HepG2 (cell line): ENCODE data around the gene CHRNA7. TPM values are rescaled to one million over a fixed set of nuclear protein-coding genes. Genes with fewer than 3 reads are reported as not detected.

Source experiments
- ATAC-seq: fragments of 200-7000 bp; cut with Tn5 transposase; 3 replicates; pipeline ENCODE4 v1.9.1; 2020; ENCODE audit warnings: mild to moderate bottlenecking, moderate library complexity
- BruUV-seq: library from RNA; stranded (reverse); fragments of 400-500 nt; replicated peaks from 2 replicates; lab custom pipeline; 2021; lab: Mats Ljungman, UMichigan
- CTCF ChIA-PET: fragments of 300-600 bp; formaldehyde crosslinking; extraction: SDS; loops from one replicate; lab custom pipeline; 2021; ENCODE audit warnings: low total read pairs, inconsistent platforms, low intra/inter-chr PET ratio; lab: Yijun Ruan, JAX
- POLR2A ChIA-PET: fragments of 350-600 bp; sonication (Branson Sonifier 250); formaldehyde crosslinking; loops from one replicate; lab custom pipeline; 2020; ENCODE audit warnings: antibody characterized with exemption, inconsistent platforms; lab: Yijun Ruan, JAX
- DNase-seq: peaks from one replicate; pipeline ENCODE4 v3.0.0-alpha.2; 2015; ENCODE audit warnings: low spot score
- FAIRE-seq: peaks from 3 replicates; lab custom pipeline; 2011; peaks lifted over from hg19 to GRCh38; lab: Jason Lieb, UNC
- H2AFZ ChIP-seq: one replicate; pipeline ENCODE4 v1.6.1; 2011; ENCODE audit warnings: low read length, inconsistent platforms
- H3K27ac ChIP-seq: fragments of 300-600 bp; 3 replicates; pipeline ENCODE4 v1.8.0; 2011; ENCODE audit warnings: mixed run types, mild to moderate bottlenecking, mixed read lengths, low read length, inconsistent platforms; ENCODE audit not compliant: insufficient read depth; ENCODE audit errors: extremely low read length
- H3K27me3 ChIP-seq, 2 experiments: fragments of 200-600 bp in 1 of 2; 2 replicates in 1 of 2; 3 replicates in 1 of 2; pipeline versions ENCODE4 v1.6.0 to v1.8.0; 2011; ENCODE audit warnings: low read length in 2 of 2, mild to moderate bottlenecking in 2 of 2, moderate library complexity in 2 of 2, inconsistent platforms in 1 of 2; ENCODE audit not compliant: insufficient read depth in 2 of 2, control insufficient read depth in 1 of 2
- H3K36me3 ChIP-seq, 2 experiments: fragments of 200-600 bp in 1 of 2; replicated peaks in 1 of 2; 2 replicates in 1 of 2; 3 replicates in 1 of 2; pipeline versions ENCODE4 v1.5.1 to v1.8.0; 2011; ENCODE audit warnings: low read length in 2 of 2, inconsistent platforms in 1 of 2; ENCODE audit not compliant: insufficient read depth in 2 of 2, control insufficient read depth in 1 of 2
- H3K4me1 ChIP-seq: 2 replicates; pipeline ENCODE4 v1.5.1; 2012; ENCODE audit warnings: low read length, inconsistent platforms; ENCODE audit not compliant: insufficient read depth
- H3K4me2 ChIP-seq: 2 replicates; pipeline ENCODE4 v1.6.0; 2011; ENCODE audit warnings: low read depth, low read length, inconsistent platforms
- H3K4me3 ChIP-seq, 3 experiments: fragments of 200-600 bp in 1 of 3; sonication (generic), shearing (Covaris generic) in 1 of 3; replicated peaks in 1 of 3; 2 replicates each; pipeline ENCODE4 v1.5.1; 2011 to 2016; ENCODE audit warnings: low read length in 3 of 3, inconsistent platforms in 2 of 3, low read depth in 2 of 3, mild to moderate bottlenecking in 2 of 3, control low read depth in 1 of 3, mixed read lengths in 1 of 3; ENCODE audit not compliant: insufficient read depth in 1 of 3
- H3K79me2 ChIP-seq: one replicate; pipeline ENCODE4 v1.6.1; 2011; ENCODE audit warnings: low read length, inconsistent platforms; ENCODE audit not compliant: insufficient read depth
- H3K9ac ChIP-seq: 2 replicates; pipeline ENCODE4 v1.6.0; 2011; ENCODE audit warnings: mild to moderate bottlenecking, low read depth, low read length, inconsistent platforms; ENCODE audit not compliant: insufficient read depth
- H3K9me3 ChIP-seq: 2 replicates; pipeline ENCODE4 v1.5.1; 2012; ENCODE audit warnings: mild to moderate bottlenecking, low read length
- H4K20me1 ChIP-seq: 2 replicates; pipeline ENCODE4 v1.6.0; 2011; ENCODE audit warnings: inconsistent platforms, mild to moderate bottlenecking, low read length, moderate library complexity; ENCODE audit not compliant: insufficient read depth
- HMG20B ChIP-seq: conservative IDR thresholded peaks from 2 replicates; pipeline ENCODE4 v1.6.1; 2016; ENCODE audit warnings: missing genetic modification reagents, missing compliant biosample characterization
- IKZF1 ChIP-seq: fragments of 450-650 bp; IDR thresholded peaks from 2 replicates; pipeline ENCODE4 v1.7.1; 2016
- MIER3 ChIP-seq: IDR thresholded peaks from 2 replicates; pipeline ENCODE4 v1.6.1; 2016; ENCODE audit warnings: missing compliant biosample characterization, borderline replicate concordance
- RXRB ChIP-seq: IDR thresholded peaks from 2 replicates; pipeline ENCODE4 v1.6.1; 2016; ENCODE audit warnings: borderline replicate concordance, missing genetic modification reagents, missing compliant biosample characterization
- SKI ChIP-seq: fragments of 450-650 bp; IDR thresholded peaks from one replicate; pipeline ENCODE4 v1.6.1; 2018; ENCODE audit warnings: mild to moderate bottlenecking; ENCODE audit not compliant: partially characterized antibody
- STAT5B ChIP-seq: sonication (generic); formaldehyde crosslinking; IDR thresholded peaks from 2 replicates; pipeline ENCODE4 v1.4.0; 2020; ENCODE audit warnings: missing genetic modification reagents
- ZBTB38 ChIP-seq: sonication (generic); formaldehyde crosslinking; IDR thresholded peaks from 2 replicates; pipeline ENCODE4 v1.5.1; 2020; ENCODE audit warnings: mild to moderate bottlenecking, missing genetic modification reagents
- ZNF678 ChIP-seq: sonication (generic); formaldehyde crosslinking; IDR thresholded peaks from 2 replicates; pipeline ENCODE4 v1.4.0; 2020; ENCODE audit warnings: mild to moderate bottlenecking, missing genetic modification reagents
- WGBS: methylation state at CpG from one replicate; pipeline ENCODE4 v1.1.6; 2017; ENCODE audit warnings: low lambda C conversion rate; 5-methylcytosine and 5-hydroxymethylcytosine counted together
- in situ Hi-C: cut with HindIII; loops from 2 replicates; pipeline ENCODE4 v1.10.0; 2017; ENCODE audit warnings: low pct_unique_long_range_greater_than_20kb; ENCODE audit not compliant: extremely low pct_ligation_motif_present
- intact Hi-C: fragments of 100-400 bp; cut with micrococcal nuclease; formaldehyde crosslinking; loops from one replicate; pipeline ENCODE4 v1.10.0; 2022; ENCODE audit not compliant: unreplicated experiment
- polyA plus RNA-seq, 8 experiments: library from polyadenylated mRNA; depleted of rRNA in 3 of 8; stranded (reverse) in 7 of 8; unstranded in 1 of 8; fragments of >200 nt; fragmentation: Illumina TruSeq in 4 of 8; extraction: Trizol in 4 of 8; gene quantifications; 2 replicates each; pipeline versions ENCODE4 v1.2.1 to v1.2.3, GENCODE V29; 2011 to 2016; ENCODE audit warnings: low read depth in 4 of 8, missing spikeins in 1 of 8, mixed read lengths in 1 of 8; ENCODE audit not compliant: insufficient read depth in 1 of 8
- total RNA-seq, 5 experiments: library from RNA; depleted of rRNA; stranded (reverse); fragments of >200 nt; fragmentation: Illumina TruSeq; extraction: Trizol; gene quantifications; 2 replicates each; pipeline ENCODE4 v1.2.3, GENCODE V29; 2016; ENCODE audit warnings: low read depth in 1 of 5
- TF ChIP-seq, protein P1 (sequence below): sonication (generic); formaldehyde crosslinking; IDR thresholded peaks from 2 replicates; pipeline ENCODE4 v1.5.0; 2020; ENCODE audit warnings: mild to moderate bottlenecking, missing genetic modification reagents
- TF ChIP-seq, protein P2 (sequence below): sonication (generic); formaldehyde crosslinking; IDR thresholded peaks from 2 replicates; pipeline ENCODE4 v1.9.0; 2021; ENCODE audit warnings: mild to moderate bottlenecking, missing genetic modification reagents
- TF ChIP-seq, protein P3 (sequence below): sonication (generic); formaldehyde crosslinking; IDR thresholded peaks from 2 replicates; pipeline ENCODE4 v1.5.1; 2020; ENCODE audit warnings: mild to moderate bottlenecking, missing genetic modification reagents, borderline replicate concordance
- TF ChIP-seq, protein P4 (sequence below): sonication (generic); formaldehyde crosslinking; IDR thresholded peaks from 2 replicates; pipeline ENCODE4 v1.8.0; 2022; ENCODE audit warnings: mild to moderate bottlenecking, missing genetic modification reagents

Gene CHRNA7
- total and polyA plus RNA-seq, 2 of the 13 experiments (the other 11 are each of a cell fraction or from before 2014, with no cell fraction given) = 1.3 to 1.4 TPM

GRCh38 chr15:32131803-32132202, 101.5 kb downstream of the CHRNA7 start:
- TF ChIP-seq, protein P1, sequence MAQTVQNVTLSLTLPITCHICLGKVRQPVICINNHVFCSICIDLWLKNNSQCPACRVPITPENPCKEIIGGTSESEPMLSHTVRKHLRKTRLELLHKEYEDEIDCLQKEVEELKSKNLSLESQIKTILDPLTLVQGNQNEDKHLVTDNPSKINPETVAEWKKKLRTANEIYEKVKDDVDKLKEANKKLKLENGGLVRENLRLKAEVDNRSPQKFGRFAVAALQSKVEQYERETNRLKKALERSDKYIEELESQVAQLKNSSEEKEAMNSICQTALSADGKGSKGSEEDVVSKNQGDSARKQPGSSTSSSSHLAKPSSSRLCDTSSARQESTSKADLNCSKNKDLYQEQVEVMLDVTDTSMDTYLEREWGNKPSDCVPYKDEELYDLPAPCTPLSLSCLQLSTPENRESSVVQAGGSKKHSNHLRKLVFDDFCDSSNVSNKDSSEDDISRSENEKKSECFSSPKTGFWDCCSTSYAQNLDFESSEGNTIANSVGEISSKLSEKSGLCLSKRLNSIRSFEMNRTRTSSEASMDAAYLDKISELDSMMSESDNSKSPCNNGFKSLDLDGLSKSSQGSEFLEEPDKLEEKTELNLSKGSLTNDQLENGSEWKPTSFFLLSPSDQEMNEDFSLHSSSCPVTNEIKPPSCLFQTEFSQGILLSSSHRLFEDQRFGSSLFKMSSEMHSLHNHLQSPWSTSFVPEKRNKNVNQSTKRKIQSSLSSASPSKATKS (CRISPR knock-in tag) = no peak
- TF ChIP-seq, protein P2, sequence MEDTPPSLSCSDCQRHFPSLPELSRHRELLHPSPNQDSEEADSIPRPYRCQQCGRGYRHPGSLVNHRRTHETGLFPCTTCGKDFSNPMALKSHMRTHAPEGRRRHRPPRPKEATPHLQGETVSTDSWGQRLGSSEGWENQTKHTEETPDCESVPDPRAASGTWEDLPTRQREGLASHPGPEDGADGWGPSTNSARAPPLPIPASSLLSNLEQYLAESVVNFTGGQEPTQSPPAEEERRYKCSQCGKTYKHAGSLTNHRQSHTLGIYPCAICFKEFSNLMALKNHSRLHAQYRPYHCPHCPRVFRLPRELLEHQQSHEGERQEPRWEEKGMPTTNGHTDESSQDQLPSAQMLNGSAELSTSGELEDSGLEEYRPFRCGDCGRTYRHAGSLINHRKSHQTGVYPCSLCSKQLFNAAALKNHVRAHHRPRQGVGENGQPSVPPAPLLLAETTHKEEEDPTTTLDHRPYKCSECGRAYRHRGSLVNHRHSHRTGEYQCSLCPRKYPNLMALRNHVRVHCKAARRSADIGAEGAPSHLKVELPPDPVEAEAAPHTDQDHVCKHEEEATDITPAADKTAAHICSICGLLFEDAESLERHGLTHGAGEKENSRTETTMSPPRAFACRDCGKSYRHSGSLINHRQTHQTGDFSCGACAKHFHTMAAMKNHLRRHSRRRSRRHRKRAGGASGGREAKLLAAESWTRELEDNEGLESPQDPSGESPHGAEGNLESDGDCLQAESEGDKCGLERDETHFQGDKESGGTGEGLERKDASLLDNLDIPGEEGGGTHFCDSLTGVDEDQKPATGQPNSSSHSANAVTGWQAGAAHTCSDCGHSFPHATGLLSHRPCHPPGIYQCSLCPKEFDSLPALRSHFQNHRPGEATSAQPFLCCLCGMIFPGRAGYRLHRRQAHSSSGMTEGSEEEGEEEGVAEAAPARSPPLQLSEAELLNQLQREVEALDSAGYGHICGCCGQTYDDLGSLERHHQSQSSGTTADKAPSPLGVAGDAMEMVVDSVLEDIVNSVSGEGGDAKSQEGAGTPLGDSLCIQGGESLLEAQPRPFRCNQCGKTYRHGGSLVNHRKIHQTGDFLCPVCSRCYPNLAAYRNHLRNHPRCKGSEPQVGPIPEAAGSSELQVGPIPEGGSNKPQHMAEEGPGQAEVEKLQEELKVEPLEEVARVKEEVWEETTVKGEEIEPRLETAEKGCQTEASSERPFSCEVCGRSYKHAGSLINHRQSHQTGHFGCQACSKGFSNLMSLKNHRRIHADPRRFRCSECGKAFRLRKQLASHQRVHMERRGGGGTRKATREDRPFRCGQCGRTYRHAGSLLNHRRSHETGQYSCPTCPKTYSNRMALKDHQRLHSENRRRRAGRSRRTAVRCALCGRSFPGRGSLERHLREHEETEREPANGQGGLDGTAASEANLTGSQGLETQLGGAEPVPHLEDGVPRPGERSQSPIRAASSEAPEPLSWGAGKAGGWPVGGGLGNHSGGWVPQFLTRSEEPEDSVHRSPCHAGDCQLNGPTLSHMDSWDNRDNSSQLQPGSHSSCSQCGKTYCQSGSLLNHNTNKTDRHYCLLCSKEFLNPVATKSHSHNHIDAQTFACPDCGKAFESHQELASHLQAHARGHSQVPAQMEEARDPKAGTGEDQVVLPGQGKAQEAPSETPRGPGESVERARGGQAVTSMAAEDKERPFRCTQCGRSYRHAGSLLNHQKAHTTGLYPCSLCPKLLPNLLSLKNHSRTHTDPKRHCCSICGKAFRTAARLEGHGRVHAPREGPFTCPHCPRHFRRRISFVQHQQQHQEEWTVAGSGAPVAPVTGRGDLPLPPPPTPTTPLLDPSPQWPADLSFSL = no peak
- TF ChIP-seq HMG20B (no peak), RXRB (CRISPR knock-in tag) (no peak), IKZF1 (no peak), MIER3 (CRISPR knock-in tag) (no peak), ZBTB38 (no peak), STAT5B (no peak), SKI (no peak), ZNF678 (CRISPR knock-in tag) (no peak)
- TF ChIP-seq, protein P3, sequence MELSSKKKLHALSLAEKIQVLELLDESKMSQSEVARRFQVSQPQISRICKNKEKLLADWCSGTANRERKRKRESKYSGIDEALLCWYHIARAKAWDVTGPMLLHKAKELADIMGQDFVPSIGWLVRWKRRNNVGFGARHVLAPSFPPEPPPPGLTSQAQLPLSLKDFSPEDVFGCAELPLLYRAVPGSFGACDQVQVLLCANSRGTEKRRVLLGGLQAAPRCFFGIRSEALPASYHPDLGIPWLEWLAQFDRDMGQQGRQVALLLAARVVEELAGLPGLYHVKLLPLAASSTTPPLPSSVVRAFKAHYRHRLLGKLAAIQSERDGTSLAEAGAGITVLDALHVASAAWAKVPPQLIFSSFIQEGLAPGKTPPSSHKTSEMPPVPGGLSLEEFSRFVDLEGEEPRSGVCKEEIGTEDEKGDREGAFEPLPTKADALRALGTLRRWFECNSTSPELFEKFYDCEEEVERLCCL = no peak
- TF ChIP-seq, protein P4, sequence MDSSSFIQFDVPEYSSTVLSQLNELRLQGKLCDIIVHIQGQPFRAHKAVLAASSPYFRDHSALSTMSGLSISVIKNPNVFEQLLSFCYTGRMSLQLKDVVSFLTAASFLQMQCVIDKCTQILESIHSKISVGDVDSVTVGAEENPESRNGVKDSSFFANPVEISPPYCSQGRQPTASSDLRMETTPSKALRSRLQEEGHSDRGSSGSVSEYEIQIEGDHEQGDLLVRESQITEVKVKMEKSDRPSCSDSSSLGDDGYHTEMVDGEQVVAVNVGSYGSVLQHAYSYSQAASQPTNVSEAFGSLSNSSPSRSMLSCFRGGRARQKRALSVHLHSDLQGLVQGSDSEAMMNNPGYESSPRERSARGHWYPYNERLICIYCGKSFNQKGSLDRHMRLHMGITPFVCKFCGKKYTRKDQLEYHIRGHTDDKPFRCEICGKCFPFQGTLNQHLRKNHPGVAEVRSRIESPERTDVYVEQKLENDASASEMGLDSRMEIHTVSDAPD = no peak
- TF ChIP-seq, all 625 proteins: peak for 0
- BruUV-seq = no TSS peak
- in situ Hi-C loops = no loop called here
- intact Hi-C loops = no loop called here
- Histone ChIP-seq H4K20me1 (no peaks in the 10 kb centered on the region), H3K27me3 (no peaks in the 10 kb centered on the region), H3K4me3 (no peak overlapping the region), H3K27ac (no peak overlapping the region), H2AFZ (no peak overlapping the region), H3K9me3 (no peaks in the 10 kb centered on the region), H3K9ac (no peak overlapping the region), H3K4me1 (peaks cover 8% of the 10 kb centered on the region; the same call in 1 of the 2 replicates), H3K79me2 (no peaks in the 10 kb centered on the region), H3K4me2 (no peak overlapping the region), H3K36me3 (no peaks in the 10 kb centered on the region)
- CTCF ChIA-PET = no interaction called here
- FAIRE-seq (no peak), ATAC-seq (no peak), DNase-seq (no peak)
- POLR2A ChIA-PET = no interaction called here
- 51% methylated on average over 4 of the region's 4 CpGs for WGBS
